Smooth muscle cell (in vitro differentiated cells): ENCODE results near the gene EIF2AK2. TPM values are rescaled to one million over a fixed set of nuclear protein-coding genes. Genes with fewer than 3 reads are reported as not detected.

ENCODE experiments used
- DNase-seq: peaks from one replicate; lab custom pipeline; 2025; ENCODE audit not compliant: unreplicated experiment; lab: John Stamatoyannopoulos, UW
- H2AFZ ChIP-seq: fragments of 200-600 bp; sonication (generic); 2 replicates; pipeline ENCODE4 v1.6.0; 2016; ENCODE audit warnings: antibody characterized with exemption, low read depth, mild to moderate bottlenecking
- H3F3A ChIP-seq: fragments of 200-600 bp; sonication (generic); 2 replicates; pipeline ENCODE4 v1.6.0; 2017; ENCODE audit warnings: antibody characterized with exemption, low read depth
- H3K27ac ChIP-seq: fragments of 200-600 bp; sonication (generic); 2 replicates; pipeline ENCODE4 v1.5.1; 2016; ENCODE audit warnings: low read depth, mild to moderate bottlenecking
- H3K27me3 ChIP-seq: fragments of 200-600 bp; sonication (generic); 2 replicates; pipeline ENCODE4 v1.6.1; 2016; ENCODE audit warnings: low read depth, mild to moderate bottlenecking
- H3K36me3 ChIP-seq: fragments of 200-600 bp; sonication (generic); 2 replicates; pipeline ENCODE4 v1.5.1; 2016; ENCODE audit warnings: low read depth
- H3K4me1 ChIP-seq: fragments of 200-600 bp; sonication (generic); 2 replicates; pipeline ENCODE4 v1.5.1; 2016; ENCODE audit warnings: low read depth
- H3K4me2 ChIP-seq: fragments of 200-600 bp; sonication (generic); 2 replicates; pipeline ENCODE4 v1.6.0; 2016; ENCODE audit warnings: mild to moderate bottlenecking
- H3K4me3 ChIP-seq: fragments of 200-600 bp; sonication (generic); 2 replicates; pipeline ENCODE4 v1.5.1; 2016; ENCODE audit warnings: mild to moderate bottlenecking
- H3K79me2 ChIP-seq: fragments of 200-600 bp; sonication (generic); 2 replicates; pipeline ENCODE4 v1.6.0; 2016; ENCODE audit warnings: low read depth, mild to moderate bottlenecking
- H3K9ac ChIP-seq: fragments of 200-600 bp; sonication (generic); 2 replicates; pipeline ENCODE4 v1.6.0; 2016; ENCODE audit warnings: low read depth
- H3K9me3 ChIP-seq: fragments of 200-600 bp; sonication (generic); replicated peaks from 2 replicates; pipeline ENCODE4 v1.5.1; 2016; ENCODE audit warnings: low read depth
- H4K20me1 ChIP-seq: fragments of 200-600 bp; sonication (generic); 2 replicates; pipeline ENCODE4 v1.6.0; 2016; ENCODE audit warnings: low read depth
- WGBS: methylation state at CpG from one replicate; pipeline ENCODE4 v1.1.7; 2016; ENCODE audit warnings: low lambda C conversion rate; 5-methylcytosine and 5-hydroxymethylcytosine counted together
- polyA plus RNA-seq: library from polyadenylated mRNA; unstranded; fragments of >200 nt; fragmentation: Nextera tagmentation; extraction: Ambion mirVana; gene quantifications from 2 replicates; pipeline ENCODE4 v1.2.1, GENCODE V29; 2016
- total RNA-seq: library from RNA; depleted of rRNA; stranded (reverse); fragments of >200 nt; gene quantifications from 2 replicates; pipeline ENCODE4 v1.2.3, GENCODE V29; 2014
- TF ChIP-seq, protein P1 (sequence below): fragments of 200-600 bp; sonication (generic); IDR thresholded peaks from 2 replicates; pipeline ENCODE4 v1.5.1; 2017; ENCODE audit warnings: borderline replicate concordance, mild to moderate bottlenecking, antibody characterized with exemption; ENCODE audit not compliant: insufficient read depth, poor library complexity, severe bottlenecking

EIF2AK2 gene
- total and polyA plus RNA-seq, 2 experiments from 2014 or later, result 21.0 to 32.9 TPM

DNA sequence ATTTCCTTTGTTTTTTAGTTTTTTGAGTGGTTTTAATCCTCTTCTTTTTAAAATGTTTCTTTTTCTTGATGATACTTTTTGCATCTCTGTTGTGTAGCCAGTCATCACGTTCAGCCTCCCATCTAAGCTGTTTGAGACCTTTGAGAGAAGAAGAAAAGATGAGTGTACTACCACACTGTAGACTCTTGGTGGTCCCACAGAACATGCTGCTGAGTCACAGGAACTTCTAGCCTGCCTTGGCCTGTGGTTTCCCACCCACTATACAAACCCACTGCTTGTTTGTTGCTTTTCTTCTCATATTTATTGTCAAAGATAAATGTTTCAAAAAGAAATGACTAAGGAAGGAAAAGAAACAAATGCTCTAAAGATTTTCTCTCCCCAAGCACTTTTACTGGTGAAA lies 45.0 kb upstream of the EIF2AK2 start:
- Histone ChIP-seq H3K27ac (peak overlapping the region; percentile 69), H4K20me1 (no peaks in the 10 kb centered on the region), H3K9me3 (no peaks in the 10 kb centered on the region), H2AFZ (no peak overlapping the region), H3K79me2 (peaks cover 36% of the 10 kb centered on the region), H3K36me3 (peaks cover 13% of the 10 kb centered on the region), H3K4me3 (no peak overlapping the region), H3K4me1 (peaks cover 8% of the 10 kb centered on the region), H3K27me3 (no peaks in the 10 kb centered on the region), H3K4me2 (no peak overlapping the region), H3K9ac (no peak overlapping the region), H3F3A (no peaks in the 10 kb centered on the region)
- DNase-seq, result no peak
- TF ChIP-seq, protein P1, sequence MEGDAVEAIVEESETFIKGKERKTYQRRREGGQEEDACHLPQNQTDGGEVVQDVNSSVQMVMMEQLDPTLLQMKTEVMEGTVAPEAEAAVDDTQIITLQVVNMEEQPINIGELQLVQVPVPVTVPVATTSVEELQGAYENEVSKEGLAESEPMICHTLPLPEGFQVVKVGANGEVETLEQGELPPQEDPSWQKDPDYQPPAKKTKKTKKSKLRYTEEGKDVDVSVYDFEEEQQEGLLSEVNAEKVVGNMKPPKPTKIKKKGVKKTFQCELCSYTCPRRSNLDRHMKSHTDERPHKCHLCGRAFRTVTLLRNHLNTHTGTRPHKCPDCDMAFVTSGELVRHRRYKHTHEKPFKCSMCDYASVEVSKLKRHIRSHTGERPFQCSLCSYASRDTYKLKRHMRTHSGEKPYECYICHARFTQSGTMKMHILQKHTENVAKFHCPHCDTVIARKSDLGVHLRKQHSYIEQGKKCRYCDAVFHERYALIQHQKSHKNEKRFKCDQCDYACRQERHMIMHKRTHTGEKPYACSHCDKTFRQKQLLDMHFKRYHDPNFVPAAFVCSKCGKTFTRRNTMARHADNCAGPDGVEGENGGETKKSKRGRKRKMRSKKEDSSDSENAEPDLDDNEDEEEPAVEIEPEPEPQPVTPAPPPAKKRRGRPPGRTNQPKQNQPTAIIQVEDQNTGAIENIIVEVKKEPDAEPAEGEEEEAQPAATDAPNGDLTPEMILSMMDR, result no peak
- 67% methylated on average over 1 of the region's 1 CpG for WGBS

DNA sequence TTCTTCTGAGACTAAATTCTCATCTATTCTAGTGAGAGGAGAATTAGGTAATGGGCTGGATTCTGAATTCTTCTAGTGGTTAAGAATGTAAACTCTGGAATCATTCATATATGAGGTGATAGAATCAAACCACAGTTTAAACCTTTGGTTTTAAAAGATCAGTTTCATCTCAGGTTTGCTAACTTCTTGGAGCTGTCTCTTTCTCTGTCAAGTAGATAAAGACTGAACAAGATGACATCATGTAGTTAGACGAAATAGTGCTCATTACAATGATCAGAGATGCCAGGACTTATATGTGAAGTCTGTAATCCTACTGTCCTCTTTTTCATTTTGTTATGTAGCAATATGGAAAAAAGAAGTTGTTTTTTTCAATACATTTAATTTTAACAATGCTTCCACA lies 44.4 kb upstream of the EIF2AK2 start:
- Histone ChIP-seq H3K9me3 (no peaks in the 10 kb centered on the region), H3K27me3 (no peaks in the 10 kb centered on the region), H3K4me1 (peaks cover 8% of the 10 kb centered on the region), H3F3A (no peaks in the 10 kb centered on the region), H4K20me1 (no peaks in the 10 kb centered on the region), H3K4me3 (no peak overlapping the region), H3K36me3 (peaks cover 8% of the 10 kb centered on the region), H3K9ac (no peak overlapping the region), H3K79me2 (peaks cover 30% of the 10 kb centered on the region), H3K4me2 (no peak overlapping the region), H3K27ac (peak overlapping the region; percentile 69), H2AFZ (no peak overlapping the region)
- TF ChIP-seq, protein P1, result no peak
- 61% methylated on average over 1 of the region's 1 CpG for WGBS
- no peak for DNase-seq

DNA sequence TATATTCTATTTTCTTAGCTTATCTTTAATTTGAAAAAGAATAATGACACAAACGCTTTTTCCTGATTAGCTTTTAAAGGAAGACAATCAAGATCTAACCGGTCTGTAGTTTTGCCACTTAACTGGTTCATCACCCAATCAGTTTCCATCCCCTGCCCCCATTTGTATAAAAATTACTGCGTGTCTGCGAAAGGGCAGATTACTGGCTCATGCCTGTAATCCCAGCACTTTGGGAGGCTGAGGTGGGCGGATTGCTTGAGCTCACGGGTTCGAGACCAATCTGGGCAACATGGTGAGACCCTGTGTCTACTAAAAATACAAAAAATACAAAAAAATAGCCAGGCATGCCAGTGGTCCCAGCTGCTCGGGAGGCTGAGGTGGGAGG lies 41.9 kb upstream of the EIF2AK2 start:
- Histone ChIP-seq H3K36me3 (peaks cover 1% of the 10 kb centered on the region), H3K79me2 (peaks cover 15% of the 10 kb centered on the region)
- WGBS, result 71% methylated on average over 8 of the region's 8 CpGs

More for the DNA sequence above, 41.9 kb upstream of the EIF2AK2 start:
- Histone ChIP-seq H3K4me2 (no peak overlapping the region), H3K9ac (no peak overlapping the region), H3K4me3 (no peak overlapping the region), H3K27ac (no peak overlapping the region), H3K27me3 (no peaks in the 10 kb centered on the region), H2AFZ (no peak overlapping the region), H3F3A (no peaks in the 10 kb centered on the region), H4K20me1 (no peaks in the 10 kb centered on the region), H3K4me1 (no peaks in the 10 kb centered on the region), H3K9me3 (no peaks in the 10 kb centered on the region)
- TF ChIP-seq, protein P1, result no peak
- DNase-seq, result no peak
